Immature natural killer cell (primary cell): ENCODE measurements around the gene RFNG. TPM values are rescaled to one million over a fixed set of nuclear protein-coding genes. Genes with fewer than 3 reads are reported as not detected.

ENCODE experiments used
- DNase-seq, 3 donors: peaks; one replicate each; pipeline ENCODE4 v3.0.0; 2022; ENCODE audit warnings: mixed read lengths in 1 of 3
- H3K27ac Mint-ChIP-seq, 6 donors: one replicate each; pipeline ENCODE4 v1.8.0; 2020; ENCODE audit warnings: mixed read lengths in 6 of 6, mild to moderate bottlenecking in 5 of 6, inconsistent platforms in 4 of 6, moderate library complexity in 3 of 6
- H3K27me3 Mint-ChIP-seq, 3 donors: one replicate each; pipeline ENCODE4 v1.8.0; 2020 to 2021; ENCODE audit warnings: low read depth in 3 of 3, mild to moderate bottlenecking in 3 of 3, mixed read lengths in 3 of 3, moderate library complexity in 3 of 3, inconsistent platforms in 1 of 3
- H3K36me3 Mint-ChIP-seq, 3 donors: one replicate each; pipeline ENCODE4 v1.8.0; 2020; ENCODE audit warnings: mixed read lengths in 3 of 3, inconsistent platforms in 2 of 3, mild to moderate bottlenecking in 2 of 3
- H3K4me1 Mint-ChIP-seq, 2 donors: one replicate each; pipeline ENCODE4 v1.8.0; 2020; ENCODE audit warnings: inconsistent platforms in 2 of 2, mild to moderate bottlenecking in 2 of 2, mixed read lengths in 2 of 2, moderate library complexity in 1 of 2
- H3K4me3 Mint-ChIP-seq, 5 donors: one replicate each; pipeline ENCODE4 v1.8.0; 2020; ENCODE audit warnings: mild to moderate bottlenecking in 5 of 5, mixed read lengths in 5 of 5, inconsistent platforms in 3 of 5, moderate library complexity in 3 of 5
- H3K9me3 Mint-ChIP-seq, 6 donors: one replicate each; pipeline ENCODE4 v1.8.0; 2020; ENCODE audit warnings: mild to moderate bottlenecking in 6 of 6, mixed read lengths in 6 of 6, inconsistent platforms in 4 of 6, moderate library complexity in 3 of 6
- polyA plus RNA-seq, 3 donors: library from polyadenylated mRNA; unstranded; fragments of 300-500 nt; fragmentation: Illumina TruSeq; gene quantifications; one replicate each; pipeline ENCODE4 v1.2.3, GENCODE V29; 2021

RFNG gene
- polyA plus RNA-seq, 3 donors from 2014 or later = 2.2 to 3.7 (median 3.2) TPM

GRCh38 chr17:82085031-82085861 is 33.6 kb upstream of the RFNG start:
- Mint-ChIP-seq H3K36me3 (no peaks in the 10 kb centered on the region), H3K4me1 (no peaks in the 10 kb centered on the region), H3K27ac (no peak overlapping the region), H3K9me3 (no peaks in the 10 kb centered on the region), H3K4me3 (no peak overlapping the region), H3K27me3 (no peaks in the 10 kb centered on the region)
- no peak for DNase-seq

GRCh38 chr17:82084373-82085030 is 32.9 kb upstream of the RFNG start:
- H3K36me3 Mint-ChIP-seq = no peaks in the 10 kb centered on the region
- no peak for DNase-seq
- no peak overlapping the region for H3K4me3 Mint-ChIP-seq
- H3K27me3 Mint-ChIP-seq = no peaks in the 10 kb centered on the region
- no peak overlapping the region for H3K27ac Mint-ChIP-seq
- no peaks in the 10 kb centered on the region for H3K9me3 Mint-ChIP-seq
- no peaks in the 10 kb centered on the region for H3K4me1 Mint-ChIP-seq

DNA sequence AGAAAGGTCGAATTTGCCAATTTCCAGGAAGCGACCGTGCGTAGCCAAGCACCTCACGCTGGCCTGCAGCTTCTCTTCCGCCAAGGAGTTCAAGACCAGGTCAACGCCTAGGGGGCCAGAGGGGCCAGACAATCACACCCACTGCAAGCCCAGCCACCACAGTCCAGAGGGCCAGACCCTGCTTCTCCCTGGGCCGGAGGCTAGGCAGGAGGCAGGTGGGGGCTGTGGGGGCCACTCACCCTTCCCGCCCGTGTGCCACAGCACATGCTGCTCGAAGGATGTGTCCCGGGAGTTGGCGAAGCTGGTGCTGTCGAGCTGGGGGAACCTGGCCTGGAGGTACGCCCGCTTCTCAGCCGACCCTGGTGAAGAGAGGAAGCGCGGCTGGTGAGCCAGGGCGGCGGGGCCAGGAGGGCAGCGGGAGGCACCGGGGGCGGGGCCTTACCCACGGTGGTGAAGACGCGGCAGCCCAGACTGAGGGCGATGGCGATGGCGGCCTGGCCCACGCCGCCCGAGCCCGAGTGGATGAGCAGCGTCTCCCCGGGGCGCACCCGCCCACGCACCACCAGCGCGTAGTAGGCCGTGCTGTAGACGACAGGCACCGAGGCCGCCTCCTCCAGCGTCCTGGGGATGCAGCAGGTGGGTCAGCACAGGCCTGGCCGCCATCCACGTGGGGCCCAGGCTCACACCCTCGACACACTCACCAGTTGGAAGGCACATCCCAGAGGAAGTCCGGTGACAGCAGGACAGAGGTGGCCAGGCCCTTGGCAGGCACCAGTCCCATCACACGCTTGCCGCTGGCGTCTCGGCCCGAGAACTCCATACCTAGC is 32.1 kb upstream of the RFNG start:
- Mint-ChIP-seq H3K27me3 (no peaks in the 10 kb centered on the region), H3K9me3 (no peaks in the 10 kb centered on the region), H3K4me3 (no peak overlapping the region), H3K27ac (no peak overlapping the region), H3K4me1 (no peaks in the 10 kb centered on the region), H3K36me3 (no peaks in the 10 kb centered on the region)
- DNase-seq = no peak

- Mint-ChIP-seq H3K27me3 (no peaks in the 10 kb centered on the region), H3K36me3 (peaks cover 0 to 3% (median 3%) of the 10 kb centered on the region in 3 donors), H3K27ac (no peak overlapping the region)
These were observed 31.4 kb upstream of the RFNG start for GRCh38 chr17:82083009-82083408.

GRCh38 chr17:82082456-82082855 is 30.8 kb upstream of the RFNG start:
- Mint-ChIP-seq H3K27me3 (no peaks in the 10 kb centered on the region), H3K36me3 (peaks cover 0 to 4% (median 3%) of the 10 kb centered on the region in 3 donors)
- no peak for DNase-seq

More at GRCh38 chr17:82083009-82083408, 31.4 kb upstream of the RFNG start:
- Mint-ChIP-seq H3K9me3 (no peaks in the 10 kb centered on the region), H3K4me1 (no peaks in the 10 kb centered on the region), H3K4me3 (no peak overlapping the region)
- no peak for DNase-seq

GRCh38 chr17:82081966-82082365 is 30.4 kb upstream of the RFNG start:
- H3K27ac Mint-ChIP-seq = no peak overlapping the region
- H3K36me3 Mint-ChIP-seq = peaks cover 0 to 4% (median 3%) of the 10 kb centered on the region in 3 donors
- no peaks in the 10 kb centered on the region for H3K9me3 Mint-ChIP-seq
- H3K4me1 Mint-ChIP-seq = no peaks in the 10 kb centered on the region
- no peak overlapping the region for H3K4me3 Mint-ChIP-seq
- DNase-seq = no peak
- H3K27me3 Mint-ChIP-seq = no peaks in the 10 kb centered on the region

More at GRCh38 chr17:82082456-82082855, 30.8 kb upstream of the RFNG start:
- Mint-ChIP-seq H3K4me3 (no peak overlapping the region), H3K9me3 (no peaks in the 10 kb centered on the region), H3K27ac (no peak overlapping the region), H3K4me1 (no peaks in the 10 kb centered on the region)

- no peaks in the 10 kb centered on the region for H3K4me1 Mint-ChIP-seq
- DNase-seq = no peak
- H3K9me3 Mint-ChIP-seq = no peaks in the 10 kb centered on the region
- H3K4me3 Mint-ChIP-seq = no peak overlapping the region
- no peaks in the 10 kb centered on the region for H3K27me3 Mint-ChIP-seq
- H3K27ac Mint-ChIP-seq = no peak overlapping the region
- H3K36me3 Mint-ChIP-seq = peaks cover 0 to 4% (median 3%) of the 10 kb centered on the region in 3 donors
These were observed 29.9 kb upstream of the RFNG start for GRCh38 chr17:82081546-82081945.

GRCh38 chr17:82080789-82081464 is 29.3 kb upstream of the RFNG start:
- Mint-ChIP-seq H3K36me3 (peaks cover 0 to 4% (median 3%) of the 10 kb centered on the region in 3 donors), H3K4me3 (no peak overlapping the region), H3K4me1 (no peaks in the 10 kb centered on the region), H3K27me3 (no peaks in the 10 kb centered on the region), H3K27ac (no peak overlapping the region), H3K9me3 (no peaks in the 10 kb centered on the region)
- no peak for DNase-seq

DNA sequence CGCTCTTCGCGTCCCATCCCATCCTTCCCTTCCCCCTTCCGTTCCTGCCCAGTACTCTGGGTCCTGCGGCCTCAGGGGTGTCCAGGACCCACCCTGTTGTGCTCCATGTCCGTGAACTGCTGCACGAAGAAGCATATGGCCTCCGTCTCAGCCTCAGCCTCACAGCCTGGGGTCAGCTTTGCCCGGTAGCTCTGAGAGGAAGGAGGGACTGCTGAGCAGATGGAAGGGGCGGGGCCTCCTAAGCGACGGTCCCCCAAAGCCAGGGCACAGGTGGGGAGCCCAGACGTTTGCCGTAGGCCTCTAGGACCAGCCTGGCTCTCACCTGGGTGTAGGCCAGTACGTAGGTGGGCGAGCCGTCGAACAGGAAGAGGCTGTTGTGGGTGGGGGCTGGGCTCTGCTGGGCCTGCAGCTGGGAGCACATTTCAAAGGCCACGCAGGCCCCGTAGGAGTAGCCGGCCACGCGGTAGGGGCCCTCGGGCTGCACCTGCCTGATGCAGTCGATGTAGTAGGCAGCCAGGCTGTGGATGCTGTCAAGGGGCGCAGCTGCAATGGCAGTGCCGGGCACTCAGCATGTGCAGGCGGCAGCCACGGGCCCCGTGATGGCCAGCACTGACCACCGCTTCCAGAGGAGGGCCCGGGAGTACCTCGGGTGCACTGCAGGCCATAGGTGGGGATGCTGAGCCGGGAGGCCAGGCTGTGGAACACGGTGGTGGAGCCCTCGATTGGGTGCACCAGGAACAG is 28.6 kb upstream of the RFNG start:
- no peak overlapping the region for H3K4me3 Mint-ChIP-seq
- peaks cover 0 to 4% (median 3%) of the 10 kb centered on the region in 3 donors for H3K36me3 Mint-ChIP-seq
- H3K4me1 Mint-ChIP-seq = no peaks in the 10 kb centered on the region
- DNase-seq = no peak
- no peaks in the 10 kb centered on the region for H3K27me3 Mint-ChIP-seq
- H3K27ac Mint-ChIP-seq = no peak overlapping the region
- no peaks in the 10 kb centered on the region for H3K9me3 Mint-ChIP-seq

DNA sequence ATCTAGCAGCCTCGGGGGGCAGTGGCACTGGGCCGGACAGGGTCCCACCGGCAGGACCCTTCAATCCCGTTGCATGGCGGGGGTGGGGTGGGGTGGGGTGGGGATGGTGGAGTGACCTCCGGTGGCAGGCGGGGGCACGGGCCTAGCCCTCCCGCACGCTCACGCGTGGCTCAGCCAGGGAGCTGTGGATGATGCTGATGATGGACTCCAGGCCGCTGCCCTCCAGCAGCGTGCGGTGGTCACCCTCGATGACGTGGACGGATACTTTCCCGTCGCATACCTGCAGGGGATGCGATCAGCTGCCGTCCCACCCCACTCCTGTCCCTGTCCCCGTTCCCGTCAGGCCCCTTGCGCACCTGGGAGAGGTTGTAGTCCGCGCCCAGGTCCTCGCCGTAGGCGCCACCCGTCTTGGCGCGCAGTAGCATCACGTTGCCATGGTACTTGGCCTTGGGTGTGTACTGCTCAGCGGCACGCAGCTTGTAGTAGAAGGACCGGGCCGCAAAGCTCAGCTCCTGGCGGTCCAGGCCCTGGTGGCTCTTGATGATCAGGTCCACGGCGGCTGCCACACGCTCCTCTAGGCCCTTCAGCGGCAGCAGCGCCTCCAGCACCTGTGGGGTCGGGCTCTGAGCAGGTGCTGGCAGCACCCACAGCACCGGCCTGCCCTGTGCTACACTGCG is 27.5 kb upstream of the RFNG start:
- H3K36me3 Mint-ChIP-seq = peaks cover 0 to 4% (median 3%) of the 10 kb centered on the region in 3 donors
- no peak for DNase-seq

GRCh38 chr17:82078433-82078832 is 26.8 kb upstream of the RFNG start:
- H3K9me3 Mint-ChIP-seq = no peaks in the 10 kb centered on the region
- no peaks in the 10 kb centered on the region for H3K27me3 Mint-ChIP-seq
- H3K4me3 Mint-ChIP-seq = no peak overlapping the region
- H3K27ac Mint-ChIP-seq = no peak overlapping the region
- no peak for DNase-seq
- H3K36me3 Mint-ChIP-seq = peaks cover 0 to 4% (median 3%) of the 10 kb centered on the region in 3 donors
- H3K4me1 Mint-ChIP-seq = no peaks in the 10 kb centered on the region

More for the DNA sequence above, 27.5 kb upstream of the RFNG start:
- H3K27ac Mint-ChIP-seq = no peak overlapping the region
- H3K27me3 Mint-ChIP-seq = no peaks in the 10 kb centered on the region
- no peaks in the 10 kb centered on the region for H3K9me3 Mint-ChIP-seq
- H3K4me3 Mint-ChIP-seq = no peak overlapping the region
- H3K4me1 Mint-ChIP-seq = no peaks in the 10 kb centered on the region

GRCh38 chr17:82077617-82078358 is 26.2 kb upstream of the RFNG start:
- no peak for DNase-seq
- H3K4me1 Mint-ChIP-seq = no peaks in the 10 kb centered on the region
- H3K27ac Mint-ChIP-seq = no peak overlapping the region
- no peak overlapping the region for H3K4me3 Mint-ChIP-seq
- H3K9me3 Mint-ChIP-seq = no peaks in the 10 kb centered on the region
- H3K36me3 Mint-ChIP-seq = peaks cover 0 to 4% (median 3%) of the 10 kb centered on the region in 3 donors
- peaks cover 0 to 2% (median 2%) of the 10 kb centered on the region in 3 donors for H3K27me3 Mint-ChIP-seq
